ENCODE data around the gene PIGQ.

GRCh38 chr16:568401-569258 is 1.1 kb upstream of the PIGQ start:
- no peak for TF ChIP-seq GATA2 (IDR thresholded peaks at IDR 0.05; ENCODE audit: low read depth, low read length)
- TF ChIP-seq GATA3 (IDR thresholded peaks at IDR 0.05; ENCODE audit: low read depth, low read length): no peak

Data from SH-SY5Y (cell line).